ENCODE results near the gene FKBP10.
A peak's percentile ranks its signal among the peaks of the same experiment; 100 is the strongest.
"Not testable (repeated sequence)": the region's sequence is repeated elsewhere in the genome, so short reads cannot be mapped to it uniquely, and the experiment has no call there.

The FKBP10 gene

GRCh38 chr17:41811549-41812380 lies 1.0 kb upstream of the FKBP10 start, which contains the start of gene P3H4:
Gene P3H4, minus strand, starts transcription at chr17:41811949. Its CDS starts 34 bp downstream, at chr17:41811915.
- peak; percentile 48 for DNase-seq

- DNase-seq = no peak
These were observed 412 bp downstream of the FKBP10 start for GRCh38 chr17:41813152-41813680.

- DNase-seq = no peak
These were observed 908 bp downstream of the FKBP10 start for GRCh38 chr17:41813699-41814124.

- DNase-seq = no peak
These were observed 1.4 kb downstream of the FKBP10 start for GRCh38 chr17:41814195-41814594.

- DNase-seq = no peak
These were observed 4.0 kb downstream of the FKBP10 start for GRCh38 chr17:41816637-41817320.

GRCh38 chr17:41818024-41818423 lies 5.2 kb downstream of the FKBP10 start:
- DNase-seq = no peak

- no peak for DNase-seq
These were observed 9.0 kb downstream of the FKBP10 start for GRCh38 chr17:41821776-41822175.

GRCh38 chr17:41822216-41823140 lies 9.7 kb downstream of the FKBP10 start:
- no peak for DNase-seq

GRCh38 chr17:41823141-41823524 lies 10.3 kb downstream of the FKBP10 start:
- DNase-seq = no peak

- DNase-seq = no peak
These were observed 10.8 kb downstream of the FKBP10 start for GRCh38 chr17:41823580-41823979.

- DNase-seq = no peak
These were observed 11.3 kb downstream of the FKBP10 start for GRCh38 chr17:41824086-41824485.

- no peak for DNase-seq
These were observed 12.5 kb downstream of the FKBP10 start for GRCh38 chr17:41825175-41825845.

GRCh38 chr17:41829961-41830360 lies 17.2 kb downstream of the FKBP10 start:
- DNase-seq = not testable (repeated sequence)

GRCh38 chr17:41835214-41835799 lies 22.5 kb downstream of the FKBP10 start:
- DNase-seq = peak; percentile 33 to 37

GRCh38 chr17:41835800-41836549 lies 23.2 kb downstream of the FKBP10 start, which contains the start of gene NT5C3B:
Gene NT5C3B, minus strand, starts transcription at chr17:41836232. Its CDS starts 39 bp downstream, at chr17:41836193.
- peak; percentile 6 to 9 for DNase-seq

GRCh38 chr17:41836550-41837196 lies 23.9 kb downstream of the FKBP10 start:
- DNase-seq = no peak

- no peak for DNase-seq
These were observed 25.1 kb downstream of the FKBP10 start, which contains the start of gene KLHL10 for GRCh38 chr17:41837761-41838538. Gene KLHL10, plus strand, starts transcription at chr17:41837825. Its CDS starts 108 bp downstream, at chr17:41837933.

GRCh38 chr17:41839448-41839847 lies 26.6 kb downstream of the FKBP10 start:
- DNase-seq = not testable (repeated sequence)

- not testable (repeated sequence) for DNase-seq
These were observed 28.0 kb downstream of the FKBP10 start for GRCh38 chr17:41840781-41841180.
